SIG-M5 (cell line): ENCODE results near the gene PHF21A.
"Not testable (repeated sequence)": the region's sequence is repeated elsewhere in the genome, so short reads cannot be mapped to it uniquely, and the experiment has no call there.

Experiments
- DNase-seq: peaks from one replicate; lab custom pipeline; 2025; lab: John Stamatoyannopoulos, UW

Gene PHF21A

GRCh38 chr11:45920531-45921477 lies 200.4 kb downstream of the PHF21A start:
- no peak for DNase-seq

GRCh38 chr11:45919806-45920530 lies 201.3 kb downstream of the PHF21A start:
- DNase-seq, result no peak

- no peak for DNase-seq
Measured at GRCh38 chr11:45918962-45919675, 202.1 kb downstream of the PHF21A start.

- DNase-seq, result no peak
Measured at GRCh38 chr11:45918331-45918941, 202.8 kb downstream of the PHF21A start.

GRCh38 chr11:45917623-45918330 lies 203.5 kb downstream of the PHF21A start, which contains the start of gene PEX16:
TSS of gene PEX16 (minus strand) at chr11:45917877. CDS start at chr11:45917811, 66 bp downstream.
- DNase-seq, result peak; percentile 95

GRCh38 chr11:45917286-45917622 lies 204.0 kb downstream of the PHF21A start:
- DNase-seq, result no peak

- no peak for DNase-seq
Measured at GRCh38 chr11:45915446-45915845, 205.8 kb downstream of the PHF21A start.

- no peak for DNase-seq
Measured at GRCh38 chr11:45913942-45914635, 207.2 kb downstream of the PHF21A start.

- DNase-seq, result no peak
Measured at GRCh38 chr11:45913514-45913913, 207.7 kb downstream of the PHF21A start.

- DNase-seq, result no peak
Measured at GRCh38 chr11:45910623-45911022, 210.6 kb downstream of the PHF21A start.

GRCh38 chr11:45909594-45910475 lies 211.4 kb downstream of the PHF21A start:
- no peak for DNase-seq

- no peak for DNase-seq
Measured at GRCh38 chr11:45907911-45908370, 213.3 kb downstream of the PHF21A start.

GRCh38 chr11:45906965-45907611 lies 214.2 kb downstream of the PHF21A start, which contains the start of gene FREY1:
TSS of gene FREY1 (minus strand) at chr11:45907271. CDS start at chr11:45907245, 26 bp downstream.
- no peak for DNase-seq

- DNase-seq, result no peak
Measured at GRCh38 chr11:45906096-45906682, 215.1 kb downstream of the PHF21A start.

- not testable (repeated sequence) for DNase-seq
Measured at GRCh38 chr11:45905576-45905975, 215.7 kb downstream of the PHF21A start.

GRCh38 chr11:45905095-45905494 lies 216.2 kb downstream of the PHF21A start:
- no peak for DNase-seq

GRCh38 chr11:45904309-45904915 lies 216.8 kb downstream of the PHF21A start:
- no peak for DNase-seq
